ENCODE data around the gene RPLP2.

RPLP2 gene

GRCh38 chr11:838441-839279 lies 28.9 kb downstream of the RPLP2 start:
- H3K4me3 Mint-ChIP-seq: no peak overlapping the region
- H3K4me1 Mint-ChIP-seq (ENCODE audit: low read depth in 2 of 2): peaks cover 17 to 30% of the 10 kb centered on the region in 2 donors
- H3K27ac Mint-ChIP-seq: no peak overlapping the region
- H3K36me3 Mint-ChIP-seq (ENCODE audit: insufficient read depth): peaks cover 34% of the 10 kb centered on the region
- no peaks in the 10 kb centered on the region for H3K9me3 Mint-ChIP-seq
- no peaks in the 10 kb centered on the region for H3K27me3 Mint-ChIP-seq
- no peak for DNase-seq
- no peak for ATAC-seq (replicated peaks)

GRCh38 chr11:839280-839623 lies 29.5 kb downstream of the RPLP2 start:
- peak overlapping the region in 1 of 2 donors; percentile 29 for H3K4me3 Mint-ChIP-seq

GRCh38 chr11:839875-840617 lies 30.3 kb downstream of the RPLP2 start:
- Mint-ChIP-seq H3K4me1 (ENCODE audit: low read depth in 2 of 2) (peaks cover 14 to 29% of the 10 kb centered on the region in 2 donors), H3K36me3 (ENCODE audit: insufficient read depth) (peaks cover 34% of the 10 kb centered on the region), H3K27me3 (no peaks in the 10 kb centered on the region), H3K4me3 (peak overlapping the region; percentile 83), H3K27ac (peak overlapping the region; percentile 28 to 29), H3K9me3 (no peaks in the 10 kb centered on the region)
- ATAC-seq (replicated peaks): no peak
- DNase-seq: no peak

More at GRCh38 chr11:839280-839623, 29.5 kb downstream of the RPLP2 start:
- Mint-ChIP-seq H3K36me3 (ENCODE audit: insufficient read depth) (peaks cover 34% of the 10 kb centered on the region), H3K27me3 (no peaks in the 10 kb centered on the region), H3K27ac (peak overlapping the region in 1 of 2 donors; percentile 29), H3K9me3 (no peaks in the 10 kb centered on the region), H3K4me1 (ENCODE audit: low read depth in 2 of 2) (peaks cover 14 to 27% of the 10 kb centered on the region in 2 donors)
- DNase-seq (no peak), ATAC-seq (replicated peaks) (no peak)

DNA sequence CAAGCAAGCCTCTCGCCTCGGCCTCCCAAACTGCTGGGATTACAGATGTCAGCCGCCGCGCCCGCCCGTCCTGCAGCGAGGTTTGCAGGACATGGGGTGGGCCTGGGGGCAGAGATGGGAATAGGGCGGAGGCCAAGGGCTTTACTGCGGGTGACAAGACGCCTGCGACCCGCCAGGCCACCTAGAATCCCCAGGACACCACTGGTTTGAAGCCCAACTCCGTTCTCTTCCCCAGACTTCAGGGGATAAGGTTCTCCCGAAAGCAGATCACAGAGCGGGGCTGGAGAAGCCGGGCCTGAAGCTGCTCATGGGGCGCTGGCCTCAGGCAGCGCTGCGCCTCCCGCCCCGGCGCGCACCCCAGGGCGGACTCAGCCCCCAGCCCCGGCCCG lies 32.2 kb downstream of the RPLP2 start:
- Mint-ChIP-seq H3K4me1 (ENCODE audit: low read depth in 2 of 2) (peaks cover 14 to 27% of the 10 kb centered on the region in 2 donors), H3K9me3 (no peaks in the 10 kb centered on the region), H3K27me3 (no peaks in the 10 kb centered on the region), H3K36me3 (ENCODE audit: insufficient read depth) (peaks cover 37% of the 10 kb centered on the region), H3K4me3 (peak overlapping the region; percentile 83), H3K27ac (peak overlapping the region; percentile 52 to 66)
- ATAC-seq (replicated peaks) (peak; percentile 38), DNase-seq (no peak)

DNA sequence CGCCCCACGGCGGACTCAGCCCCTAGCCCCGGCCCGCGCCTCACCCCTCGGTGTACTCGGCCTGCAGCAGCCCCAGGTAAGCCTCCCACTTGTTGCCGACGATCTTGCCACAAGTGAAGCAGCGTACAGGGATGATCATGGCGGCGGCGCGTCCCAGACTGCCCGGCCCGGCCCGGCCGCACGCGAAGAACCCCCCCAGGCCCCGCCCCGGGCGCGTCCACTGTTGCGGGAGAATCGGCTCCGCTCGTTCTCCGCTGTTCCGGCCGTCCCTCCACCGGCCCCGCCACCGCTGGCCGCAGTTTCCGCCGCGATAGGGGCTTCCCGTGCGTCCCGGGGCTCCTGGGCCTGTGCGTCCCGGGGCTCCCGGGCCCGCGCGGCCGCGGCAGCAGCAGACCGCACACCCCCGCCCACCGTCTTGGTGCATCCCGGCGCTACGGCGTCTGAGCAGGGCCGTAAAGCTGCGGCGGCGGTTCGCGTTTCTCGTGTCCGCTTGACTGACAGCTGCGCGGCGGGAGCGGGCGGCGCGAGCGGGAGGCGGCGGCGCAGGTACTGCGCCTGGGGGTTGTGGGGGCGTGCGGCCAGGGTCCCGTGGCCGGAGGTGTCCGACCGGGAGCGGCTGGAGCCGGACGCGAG lies 32.7 kb downstream of the RPLP2 start, which contains the start of the genes POLR2L and TSPAN4:
Gene POLR2L (minus strand): TSS at position 160 of the 633 bp plus-strand sequence. CDS start 21 bp downstream, at position 139.
Gene TSPAN4 (plus strand): TSS at position 483 of the 633 bp plus-strand sequence. CDS start 7,453 bp downstream, outside the sequence.
- Mint-ChIP-seq H3K4me1 (ENCODE audit: low read depth in 2 of 2) (peaks cover 14 to 27% of the 10 kb centered on the region in 2 donors), H3K36me3 (ENCODE audit: insufficient read depth) (peaks cover 32% of the 10 kb centered on the region), H3K27ac (peak within 1 kb of the TSS; percentile 52 to 66), H3K9me3 (no peaks in the 10 kb centered on the region), H3K4me3 (peak within 1 kb of the TSS; percentile 83), H3K27me3 (no peaks in the 10 kb centered on the region)
- DNase-seq: peak; percentile 84 to 86 (median 85)
- ATAC-seq (replicated peaks): peak; percentile 86

DNA sequence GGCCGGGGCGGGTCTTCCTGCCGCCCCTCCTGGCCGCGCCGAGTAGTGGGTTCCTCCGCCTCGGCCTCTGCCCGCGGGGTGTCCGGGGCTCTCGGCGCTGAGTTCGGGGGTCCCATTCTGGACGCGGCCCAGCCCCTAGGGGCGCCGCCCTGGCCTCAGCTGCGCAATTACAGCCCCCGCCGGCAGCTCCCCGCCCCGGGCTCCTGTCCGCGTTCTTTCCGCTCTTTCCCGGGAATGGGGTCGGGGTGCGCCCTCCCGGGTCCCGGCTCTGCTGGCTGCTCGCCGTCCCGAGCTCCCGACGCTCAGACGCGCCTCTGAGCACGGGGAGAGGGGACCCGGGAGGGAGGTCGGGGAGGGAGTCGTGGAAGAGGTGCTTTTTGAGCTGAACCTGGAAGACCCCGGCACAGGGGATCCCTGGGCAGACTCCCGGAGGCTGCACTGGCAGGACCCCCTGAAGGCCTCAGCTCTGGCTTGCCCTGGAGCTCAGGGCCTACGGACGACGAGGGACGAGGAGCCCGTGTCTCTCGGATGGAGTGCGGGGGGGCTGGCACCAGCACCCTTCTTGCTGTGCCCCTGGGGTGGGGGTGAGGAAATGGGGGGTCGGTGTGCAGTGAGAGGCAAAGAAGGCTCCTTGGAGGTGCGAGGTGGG lies 33.4 kb downstream of the RPLP2 start:
- H3K9me3 Mint-ChIP-seq: no peaks in the 10 kb centered on the region
- H3K27me3 Mint-ChIP-seq: peaks cover 0 to under 1% of the 10 kb centered on the region in 2 donors
- peaks cover 26% of the 10 kb centered on the region for H3K36me3 Mint-ChIP-seq (ENCODE audit: insufficient read depth)
- peak; percentile 1 for ATAC-seq (replicated peaks)
- peaks cover 14 to 23% of the 10 kb centered on the region in 2 donors for H3K4me1 Mint-ChIP-seq (ENCODE audit: low read depth in 2 of 2)
- H3K27ac Mint-ChIP-seq: peak overlapping the region in 1 of 2 donors; percentile 44
- no peak for DNase-seq
- H3K4me3 Mint-ChIP-seq: peak overlapping the region; percentile 68

DNA sequence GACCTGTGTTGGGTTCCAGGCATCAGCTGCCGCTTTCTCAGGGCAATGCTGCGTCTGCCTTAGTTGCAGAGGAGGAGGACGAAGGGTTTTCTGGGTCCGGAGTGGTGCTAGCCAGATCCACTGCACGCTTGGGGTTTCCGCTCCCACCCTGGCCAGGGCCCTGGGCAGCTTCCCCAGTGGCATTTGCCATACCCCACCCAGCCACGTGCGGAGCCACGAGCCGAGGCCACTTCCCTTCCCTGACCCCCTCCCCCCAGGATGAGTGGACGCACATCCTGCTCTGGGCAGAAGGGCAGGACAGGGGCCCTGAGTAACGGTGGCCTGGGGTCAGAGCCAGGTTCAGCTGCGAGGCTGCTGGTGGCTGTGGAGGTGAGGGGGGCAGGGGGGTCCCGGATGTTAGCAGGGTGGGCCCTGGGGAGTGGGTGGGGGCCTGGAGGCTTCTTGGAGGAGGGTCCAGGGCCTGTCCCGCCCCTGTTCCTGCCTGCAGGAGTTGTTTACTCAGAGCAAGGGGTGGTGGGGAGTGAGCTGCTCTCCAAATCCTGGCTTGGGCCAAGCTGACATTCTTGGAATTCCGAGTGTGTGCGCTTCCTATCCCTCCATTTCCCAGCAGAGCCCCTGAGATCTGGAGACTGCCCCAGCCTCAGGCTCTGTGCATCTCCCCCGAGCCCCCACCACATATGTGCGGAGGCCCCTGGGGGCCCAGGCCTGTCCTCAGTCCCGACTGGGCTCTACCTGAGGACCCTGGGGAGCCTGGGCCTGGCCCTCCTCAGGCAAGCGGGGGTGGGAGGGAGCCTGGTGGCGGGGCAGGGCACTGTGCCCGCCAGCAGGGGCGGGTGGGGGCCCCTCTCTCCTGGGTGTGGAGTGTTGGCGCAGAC lies 34.3 kb downstream of the RPLP2 start:
- Mint-ChIP-seq H3K4me1 (ENCODE audit: low read depth in 2 of 2) (peaks cover 19 to 23% of the 10 kb centered on the region in 2 donors), H3K27me3 (peaks cover 0 to 9% of the 10 kb centered on the region in 2 donors), H3K4me3 (peak overlapping the region; percentile 68), H3K36me3 (ENCODE audit: insufficient read depth) (peaks cover 20% of the 10 kb centered on the region), H3K9me3 (no peaks in the 10 kb centered on the region), H3K27ac (peak overlapping the region in 1 of 2 donors; percentile 44)
- DNase-seq (no peak), ATAC-seq (replicated peaks) (no peak)

- Mint-ChIP-seq H3K4me1 (ENCODE audit: low read depth in 2 of 2) (peaks cover 21 to 22% of the 10 kb centered on the region in 2 donors), H3K36me3 (ENCODE audit: insufficient read depth) (peaks cover 14% of the 10 kb centered on the region), H3K4me3 (peak overlapping the region in 1 of 2 donors; percentile 17), H3K27me3 (peaks cover 0 to 12% of the 10 kb centered on the region in 2 donors), H3K27ac (no peak overlapping the region), H3K9me3 (no peaks in the 10 kb centered on the region)
- ATAC-seq (replicated peaks) (no peak), DNase-seq (no peak)
Observed at GRCh38 chr11:844693-845644, 35.2 kb downstream of the RPLP2 start.

GRCh38 chr11:845872-846495 lies 36.2 kb downstream of the RPLP2 start:
- Mint-ChIP-seq H3K4me3 (no peak overlapping the region), H3K36me3 (ENCODE audit: insufficient read depth) (peaks cover 9% of the 10 kb centered on the region), H3K9me3 (no peaks in the 10 kb centered on the region), H3K4me1 (ENCODE audit: low read depth in 2 of 2) (peaks cover 12 to 13% of the 10 kb centered on the region in 2 donors), H3K27ac (no peak overlapping the region), H3K27me3 (peaks cover 0 to 12% of the 10 kb centered on the region in 2 donors)
- DNase-seq: no peak
- no peak for ATAC-seq (replicated peaks)

DNA sequence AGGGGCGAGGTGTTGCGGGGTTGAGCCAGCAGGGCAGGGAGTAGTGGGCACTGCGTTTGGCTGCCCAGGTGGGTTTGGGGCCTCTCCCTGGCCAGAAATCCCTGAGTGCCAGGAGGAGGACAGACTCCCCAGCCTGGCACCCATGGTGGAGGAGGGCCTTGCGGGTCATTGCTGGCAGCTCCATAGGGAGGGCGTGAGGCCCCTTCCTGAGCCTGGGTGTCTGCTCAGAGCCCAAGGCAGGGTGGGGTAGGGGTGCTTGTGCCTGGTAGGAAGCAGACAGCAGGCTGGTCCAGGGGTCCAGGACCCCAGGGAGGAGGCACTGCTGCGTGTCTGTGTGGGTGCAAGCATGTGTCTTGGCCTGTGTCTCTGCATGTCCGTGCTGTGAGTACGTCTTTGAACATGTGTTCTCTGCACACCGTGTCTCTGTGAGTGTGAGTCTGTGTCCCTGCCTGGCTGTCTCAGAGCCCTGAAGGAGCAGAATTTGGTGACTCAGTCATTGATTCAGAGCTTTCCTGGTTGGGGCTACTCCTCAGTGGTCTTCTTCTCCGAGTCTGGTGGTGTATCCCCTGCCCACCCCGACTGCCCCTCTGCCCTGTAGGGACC lies 36.8 kb downstream of the RPLP2 start:
- no peak for DNase-seq
- no peaks in the 10 kb centered on the region for H3K9me3 Mint-ChIP-seq
- no peak overlapping the region for H3K27ac Mint-ChIP-seq
- H3K4me1 Mint-ChIP-seq (ENCODE audit: low read depth in 2 of 2): peaks cover 8% of the 10 kb centered on the region in 2 donors
- ATAC-seq (replicated peaks): no peak
- H3K36me3 Mint-ChIP-seq (ENCODE audit: insufficient read depth): peaks cover 9% of the 10 kb centered on the region
- H3K27me3 Mint-ChIP-seq: peaks cover 0 to 12% of the 10 kb centered on the region in 2 donors
- H3K4me3 Mint-ChIP-seq: no peak overlapping the region

DNA sequence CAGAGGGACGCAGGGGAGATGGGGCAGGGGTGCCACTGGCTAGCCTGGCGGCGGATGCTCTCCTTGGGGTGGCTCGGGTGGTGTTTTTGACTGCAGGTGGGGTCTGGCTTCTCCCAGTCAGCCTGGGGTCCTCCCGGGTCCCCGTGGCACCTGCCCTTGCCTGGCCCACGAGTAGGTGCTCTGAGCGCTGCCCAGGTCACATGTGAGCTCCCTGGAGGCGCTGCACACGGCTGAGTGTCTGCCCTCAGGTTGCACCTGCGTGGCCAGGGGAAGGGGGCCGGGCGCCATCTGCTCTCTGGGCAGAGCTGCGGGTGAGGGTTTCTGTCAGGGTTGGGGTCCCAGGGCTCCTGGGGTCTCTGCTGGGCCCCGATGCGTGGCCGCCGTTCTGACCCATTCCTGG lies 38.1 kb downstream of the RPLP2 start:
- peaks cover 0 to 12% of the 10 kb centered on the region in 2 donors for H3K27me3 Mint-ChIP-seq
- DNase-seq (no peak), ATAC-seq (replicated peaks) (no peak)
- peak overlapping the region in 1 of 2 donors; percentile 77 for H3K4me3 Mint-ChIP-seq
- H3K9me3 Mint-ChIP-seq: no peaks in the 10 kb centered on the region
- H3K4me1 Mint-ChIP-seq (ENCODE audit: low read depth in 2 of 2): peaks cover 8% of the 10 kb centered on the region in 2 donors
- H3K36me3 Mint-ChIP-seq (ENCODE audit: insufficient read depth): peaks cover 11% of the 10 kb centered on the region
- H3K27ac Mint-ChIP-seq: no peak overlapping the region
